Stomach (tissue), 9 donors: Measurements from ENCODE around the gene FAM47E. TPM values are rescaled to one million over a fixed set of nuclear protein-coding genes. Genes with fewer than 3 reads are reported as not detected.

Source experiments
- DNase-seq, 2 donors: peaks; one replicate each; pipeline versions ENCODE4 v3.0.0 to v3.0.0-alpha.2; 2013 to 2019
- H3K27ac ChIP-seq, 5 donors: fragments of 200-600 bp in 4 of 5; sonication (generic) in 4 of 5; one replicate each; pipeline ENCODE4 v1.5.1; 2013 to 2019; ENCODE audit warnings: mild to moderate bottlenecking in 1 of 5, moderate library complexity in 1 of 5
- H3K27me3 ChIP-seq, 3 donors: fragments of 200-600 bp; sonication (generic); one replicate each; pipeline ENCODE4 v1.5.1; 2017 to 2019; ENCODE audit warnings: mixed run types in 1 of 3
- H3K36me3 ChIP-seq, 4 donors: fragments of 200-600 bp; sonication (generic); 1 replicate in 3 of 4; 2 replicates in 1 of 4; pipeline ENCODE4 v1.5.1; 2016 to 2019
- H3K4me1 ChIP-seq, 4 donors: fragments of 200-600 bp; sonication (generic); one replicate each; pipeline ENCODE4 v1.5.1; 2016 to 2019
- H3K4me3 ChIP-seq, 4 donors: fragments of 200-600 bp; sonication (generic) in 3 of 4; one replicate each; pipeline ENCODE4 v1.5.1; 2016 to 2019; ENCODE audit warnings: mild to moderate bottlenecking in 1 of 4
- H3K9me3 ChIP-seq, 4 donors: fragments of 200-600 bp; sonication (generic); one replicate each; pipeline ENCODE4 v1.5.1; 2016 to 2019
- CTCF ChIP-seq, 7 experiments: fragments of 450-650 bp in 4 of 7; fragments of 200-600 bp in 3 of 7; sonication (generic) in 3 of 7; IDR thresholded peaks; one replicate each; pipeline ENCODE4 v1.5.1; 2016 to 2019; ENCODE audit warnings: antibody characterized with exemption in 7 of 7, control low read depth in 2 of 7, mild to moderate bottlenecking in 1 of 7
- EP300 ChIP-seq: sonication (generic); formaldehyde crosslinking; IDR thresholded peaks from one replicate; pipeline ENCODE4 v1.6.1; 2017; ENCODE audit warnings: antibody characterized with exemption
- POLR2A ChIP-seq, 4 donors: fragments of 450-650 bp; IDR thresholded peaks; one replicate each; pipeline ENCODE4 v1.6.1; 2016; ENCODE audit warnings: antibody characterized with exemption in 4 of 4, control low read depth in 2 of 4, mild to moderate bottlenecking in 1 of 4, moderate library complexity in 1 of 4
- POLR2AphosphoS5 ChIP-seq, 3 donors: sonication (generic); formaldehyde crosslinking; IDR thresholded peaks; one replicate each; pipeline ENCODE4 v1.6.1; 2016; ENCODE audit warnings: antibody characterized with exemption in 3 of 3
- WGBS, 5 donors: extraction: QIAGEN DNeasy Blood & Tissue Kit in 3 of 5; methylation state at CpG; one replicate each; pipeline versions ENCODE4 v1.1.5 to v1.1.7; 2013 to 2018; 5-methylcytosine and 5-hydroxymethylcytosine counted together
- intact Hi-C: fragments of 100-400 bp; cut with DNase I; formaldehyde crosslinking; loops from one replicate; pipeline ENCODE4 v1.15.1; 2023; ENCODE audit warnings: low total_unique reads
- polyA plus RNA-seq, 3 donors: library from polyadenylated mRNA; stranded (reverse); fragments of 200-250 nt; gene quantifications; one replicate each; pipeline ENCODE4 v1.2.3, GENCODE V29; 2013
- total RNA-seq, 5 donors: library from RNA; depleted of rRNA; stranded (reverse); fragments of >200 nt; gene quantifications; one replicate each; pipeline versions ENCODE4 v1.1.0 to v1.2.3, GENCODE V29; 2014 to 2016
- donor health status: healthy with polysubstance abuse.
- donor health status: Bipolar disorder and iron deficiency.
- donor health status: healthy.

The FAM47E gene
- total and polyA plus RNA-seq, 8 donors, result under 0.01 to 10.8 (median 6.5) TPM; not detected in 1

GRCh38 chr4:76256968-76257367, 5.4 kb downstream of the FAM47E start:
- intact Hi-C loops, result no loop called here
- Histone ChIP-seq H3K27ac (no peak overlapping the region), H3K4me1 (peaks cover 3 to 6% (median 5%) of the 10 kb centered on the region in 4 donors), H3K36me3 (peaks cover 0 to 6% (median 0%) of the 10 kb centered on the region in 4 donors), H3K27me3 (peaks cover 0 to 4% (median under 1%) of the 10 kb centered on the region in 3 donors), H3K9me3 (no peaks in the 10 kb centered on the region), H3K4me3 (no peak overlapping the region)
- WGBS, 5 donors, result 68 to 88% (median 80%) methylated on average over 1 of the region's 1 CpG
- TF ChIP-seq CTCF (IDR thresholded peaks at IDR 0.05), result no peak
- TF ChIP-seq POLR2AphosphoS5 (IDR thresholded peaks at IDR 0.05), result no peak
- no peak for TF ChIP-seq POLR2A (IDR thresholded peaks at IDR 0.05)
- TF ChIP-seq EP300, result no peak
- DNase-seq, result no peak

GRCh38 chr4:76257824-76258223, 6.3 kb downstream of the FAM47E start:
- H3K4me1 ChIP-seq, result no peaks in the 10 kb centered on the region
- no peak overlapping the region for H3K27ac ChIP-seq
- TF ChIP-seq POLR2AphosphoS5 (IDR thresholded peaks at IDR 0.05) (no peak), POLR2A (IDR thresholded peaks at IDR 0.05) (no peak), EP300 (no peak), CTCF (IDR thresholded peaks at IDR 0.05) (no peak)
- no peak for DNase-seq
- H3K4me3 ChIP-seq, result no peak overlapping the region
- no peaks in the 10 kb centered on the region for H3K9me3 ChIP-seq
- H3K36me3 ChIP-seq, result peaks cover 0 to 6% (median 0%) of the 10 kb centered on the region in 4 donors
- WGBS, 5 donors, result 86 to 99% (median 91%) methylated on average over 3 of the region's 3 CpGs
- no peaks in the 10 kb centered on the region for H3K27me3 ChIP-seq
- intact Hi-C loops, result no loop called here

- Histone ChIP-seq H3K4me1 (no peaks in the 10 kb centered on the region), H3K27me3 (no peaks in the 10 kb centered on the region), H3K4me3 (no peak overlapping the region), H3K36me3 (peaks cover 0 to 15% (median 4%) of the 10 kb centered on the region in 4 donors), H3K27ac (no peak overlapping the region), H3K9me3 (no peaks in the 10 kb centered on the region)
- intact Hi-C loops, result no loop called here
- DNase-seq, result no peak
- TF ChIP-seq EP300 (no peak), POLR2AphosphoS5 (IDR thresholded peaks at IDR 0.05) (no peak), POLR2A (IDR thresholded peaks at IDR 0.05) (no peak), CTCF (IDR thresholded peaks at IDR 0.05) (no peak)
- WGBS, 5 donors, result 0 to 63% (median 36%) methylated on average over 1 of the region's 1 CpG
Measured at GRCh38 chr4:76260571-76260970, 9.1 kb downstream of the FAM47E start.

- Histone ChIP-seq H3K27me3 (no peaks in the 10 kb centered on the region), H3K4me3 (no peak overlapping the region), H3K36me3 (peaks cover 0 to 25% (median 4%) of the 10 kb centered on the region in 4 donors), H3K4me1 (no peaks in the 10 kb centered on the region), H3K27ac (no peak overlapping the region), H3K9me3 (no peaks in the 10 kb centered on the region)
- TF ChIP-seq CTCF (IDR thresholded peaks at IDR 0.05) (no peak), POLR2AphosphoS5 (IDR thresholded peaks at IDR 0.05) (no peak), EP300 (no peak), POLR2A (IDR thresholded peaks at IDR 0.05) (no peak)
- no peak for DNase-seq
- WGBS, 5 donors, result 79 to 84% (median 84%) methylated on average over 6 of the region's 6 CpGs
- intact Hi-C loops, result no loop called here
Measured at GRCh38 chr4:76265631-76266218, 14.2 kb downstream of the FAM47E start.
